ENCODE results near the gene GADD45G.

Gene GADD45G

GRCh38 chr9:89654025-89654662, 49.3 kb downstream of the GADD45G start:
- no peak for DNase-seq (ENCODE audit: low read depth)

- no peak for DNase-seq (ENCODE audit: low read depth)
These were observed 50.5 kb downstream of the GADD45G start for GRCh38 chr9:89655056-89655989.
